ENCODE results near the gene RNF138. TPM values are rescaled to one million over a fixed set of nuclear protein-coding genes. Genes with fewer than 3 reads are reported as not detected.
"Not testable (repeated sequence)": the region's sequence is repeated elsewhere in the genome, so short reads cannot be mapped to it uniquely, and the experiment has no call there.

The RNF138 gene
- total RNA-seq, 6 experiments from 2014 or later = 10.2 to 14.4 (median 13.6) TPM

DNA sequence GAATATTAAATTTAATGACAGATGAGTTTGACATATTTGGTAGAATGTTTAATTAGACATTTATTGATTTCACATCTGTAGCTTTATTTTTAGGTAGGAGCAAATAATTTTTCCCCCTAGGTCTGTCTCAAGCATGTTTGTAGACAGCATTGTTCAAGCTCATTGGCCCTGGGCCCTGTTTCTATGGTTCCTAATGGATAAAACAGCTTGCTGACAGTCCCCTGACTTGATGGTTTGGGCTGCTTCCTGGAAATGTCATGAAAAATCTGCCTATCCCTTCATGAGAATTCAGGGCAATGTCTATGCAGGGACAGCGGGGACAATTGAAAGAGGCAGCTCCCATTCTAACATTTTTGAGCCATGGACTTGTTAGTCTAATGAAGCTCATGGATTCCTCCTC, 83.6 kb downstream of the RNF138 start:
- DNase-seq = no peak
- TF ChIP-seq CTCF (IDR thresholded peaks at IDR 0.05) = no peak
- Mint-ChIP-seq H3K4me1 (ENCODE audit: low read depth) (no peaks in the 10 kb centered on the region), H3K27me3 (ENCODE audit: insufficient read depth) (peaks cover 3% of the 10 kb centered on the region; the same call in 1 of the 2 replicates), H3K27ac (no peak overlapping the region), H3K4me3 (no peak overlapping the region), H3K36me3 (ENCODE audit: low read depth) (no peaks in the 10 kb centered on the region), H3K9me3 (no peaks in the 10 kb centered on the region)

GRCh38 chr18:32176745-32177144, 85.1 kb downstream of the RNF138 start:
- H3K4me1 Mint-ChIP-seq (ENCODE audit: low read depth); H3K27ac Mint-ChIP-seq; H3K4me3 Mint-ChIP-seq; H3K27me3 Mint-ChIP-seq (ENCODE audit: insufficient read depth); H3K36me3 Mint-ChIP-seq (ENCODE audit: low read depth); DNase-seq; H3K9me3 Mint-ChIP-seq: not testable (repeated sequence)

DNA sequence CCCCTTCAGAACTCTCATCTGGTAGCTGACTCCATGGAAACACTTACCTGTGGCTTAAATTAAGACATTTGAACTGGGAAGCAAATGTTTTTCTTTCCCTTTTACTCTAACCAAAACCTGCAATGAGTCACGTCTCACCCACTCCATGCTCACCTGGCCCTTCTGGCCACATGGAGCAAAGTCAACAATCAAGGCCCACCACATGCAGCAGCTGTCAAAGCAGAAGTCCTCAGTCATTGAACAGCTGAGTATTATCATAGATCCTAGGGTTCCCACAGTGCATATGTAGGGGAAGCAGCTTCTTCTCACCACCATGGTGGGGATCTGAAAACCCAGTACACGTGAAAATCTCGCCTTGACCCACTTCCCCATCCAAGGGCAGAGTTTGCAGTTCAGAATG, 85.9 kb downstream of the RNF138 start:
- Mint-ChIP-seq H3K27me3 (ENCODE audit: insufficient read depth) (peaks cover 2% of the 10 kb centered on the region), H3K9me3 (no peaks in the 10 kb centered on the region), H3K36me3 (ENCODE audit: low read depth) (no peaks in the 10 kb centered on the region), H3K27ac (no peak overlapping the region), H3K4me3 (no peak overlapping the region), H3K4me1 (ENCODE audit: low read depth) (no peaks in the 10 kb centered on the region)
- no peak for TF ChIP-seq CTCF (IDR thresholded peaks at IDR 0.05)
- DNase-seq = no peak

Other genes starting within 250 kb of the RNF138 start
- 10 to 100 TPM; 26.0 to 31.4 (median 29.1) TPM for gene TRAPPC8, start 148.7 kb upstream of the RNF138 start, total RNA-seq (2021; fragmentation: NEBNext Ultra II Directional; extraction: Animal tissue kit (Norgen Biotek cat#: 25700))
- gene RNF125, start 73.0 kb upstream of the RNF138 start, total RNA-seq (2021; fragmentation: NEBNext Ultra II Directional; extraction: Animal tissue kit (Norgen Biotek cat#: 25700)) = under 1 TPM; 0.12 to 0.66 (median 0.22) TPM
- not detected for gene MEP1B, start 98.2 kb downstream of the RNF138 start, total RNA-seq (2021; fragmentation: NEBNext Ultra II Directional; extraction: Animal tissue kit (Norgen Biotek cat#: 25700))

All from HFFc6 (cell line).